OCI-LY1 (cell line): ENCODE measurements around the gene TYRP1.

Source experiments
- CTCF ChIP-seq: fragments of 200-600 bp; sonication (generic), shearing (Covaris generic); IDR thresholded peaks from 2 replicates; pipeline ENCODE4 v1.5.1; 2017; ENCODE audit warnings: mild to moderate bottlenecking, antibody characterized with exemption, low read length, moderate library complexity, mixed read lengths
- EZH2 ChIP-seq: fragments of 200-600 bp; sonication (generic), shearing (Covaris generic); IDR thresholded peaks from 2 replicates; pipeline ENCODE4 v1.8.0; 2017; ENCODE audit warnings: borderline replicate concordance, mixed run types, mild to moderate bottlenecking, antibody characterized with exemption, low read length, moderate library complexity, mixed read lengths

GRCh38 chr9:12726795-12727194, 33.6 kb downstream of the TYRP1 start:
- TF ChIP-seq CTCF (no peak), EZH2 (no peak)
